ENCODE results near the gene KCNG1. TPM values are rescaled to one million over a fixed set of nuclear protein-coding genes. Genes with fewer than 3 reads are reported as not detected.
A peak's percentile ranks its signal among the peaks of the same experiment; 100 is the strongest.

The KCNG1 gene
- total and polyA plus RNA-seq, 7 donors, result 0.03 to 0.12 (median 0.03) TPM; not detected in 4

- H3K36me3 ChIP-seq (ENCODE audit: insufficient read depth in 1 of 2, low read depth in 1 of 2), result no peaks in the 10 kb centered on the region
- peaks cover 4% of the 10 kb centered on the region for H3K4me1 ChIP-seq
- no peaks in the 10 kb centered on the region for H3K9me3 ChIP-seq
- WGBS, 3 donors, result 59 to 70% (median 67%) methylated on average over 5 of the region's 5 CpGs
- H3K27me3 ChIP-seq (ENCODE audit: insufficient read depth in 3 of 3, low read length in 2 of 3), result peaks cover under 1 to 71% (median 30%) of the 10 kb centered on the region in 3 donors
- DNase-seq (no peak), ATAC-seq (no peak)
- no peak overlapping the region for H3K27ac ChIP-seq
- TF ChIP-seq, protein P1, sequence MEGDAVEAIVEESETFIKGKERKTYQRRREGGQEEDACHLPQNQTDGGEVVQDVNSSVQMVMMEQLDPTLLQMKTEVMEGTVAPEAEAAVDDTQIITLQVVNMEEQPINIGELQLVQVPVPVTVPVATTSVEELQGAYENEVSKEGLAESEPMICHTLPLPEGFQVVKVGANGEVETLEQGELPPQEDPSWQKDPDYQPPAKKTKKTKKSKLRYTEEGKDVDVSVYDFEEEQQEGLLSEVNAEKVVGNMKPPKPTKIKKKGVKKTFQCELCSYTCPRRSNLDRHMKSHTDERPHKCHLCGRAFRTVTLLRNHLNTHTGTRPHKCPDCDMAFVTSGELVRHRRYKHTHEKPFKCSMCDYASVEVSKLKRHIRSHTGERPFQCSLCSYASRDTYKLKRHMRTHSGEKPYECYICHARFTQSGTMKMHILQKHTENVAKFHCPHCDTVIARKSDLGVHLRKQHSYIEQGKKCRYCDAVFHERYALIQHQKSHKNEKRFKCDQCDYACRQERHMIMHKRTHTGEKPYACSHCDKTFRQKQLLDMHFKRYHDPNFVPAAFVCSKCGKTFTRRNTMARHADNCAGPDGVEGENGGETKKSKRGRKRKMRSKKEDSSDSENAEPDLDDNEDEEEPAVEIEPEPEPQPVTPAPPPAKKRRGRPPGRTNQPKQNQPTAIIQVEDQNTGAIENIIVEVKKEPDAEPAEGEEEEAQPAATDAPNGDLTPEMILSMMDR (IDR thresholded peaks at IDR 0.05), result no peak
- no peak overlapping the region for H3K4me3 ChIP-seq
- intact Hi-C loops (cut with DNase I), result no loop called here
Measured at GRCh38 chr20:51027035-51027795, 4.3 kb upstream of the KCNG1 start.

DNA sequence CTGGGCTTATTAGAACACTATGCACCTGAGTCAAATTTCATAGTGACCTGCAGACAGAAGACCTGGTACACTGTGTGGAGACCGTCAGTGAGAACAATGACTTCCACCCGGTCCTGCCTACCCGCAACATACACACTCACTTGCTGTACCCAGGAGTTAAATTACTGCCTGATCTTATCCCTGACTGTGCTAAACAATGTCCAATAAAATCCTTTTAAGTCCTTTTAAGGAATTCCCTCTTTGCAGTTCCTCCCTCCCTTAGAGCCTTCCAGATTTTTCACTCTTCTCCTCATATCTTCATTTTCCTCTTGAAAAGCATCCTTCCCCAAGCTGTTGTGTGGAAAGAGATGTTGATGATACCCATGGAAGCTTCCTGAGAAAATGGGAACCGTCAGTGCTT is 3.4 kb upstream of the KCNG1 start:
- no peak for ATAC-seq
- 42 to 47% (median 43%) methylated on average over 4 of the region's 4 CpGs for WGBS, 3 donors
- Histone ChIP-seq H3K27me3 (ENCODE audit: insufficient read depth in 3 of 3, low read length in 2 of 3) (peaks cover 5 to 75% (median 32%) of the 10 kb centered on the region in 3 donors), H3K9me3 (no peaks in the 10 kb centered on the region), H3K27ac (no peak overlapping the region), H3K4me3 (no peak overlapping the region), H3K4me1 (peaks cover 4% of the 10 kb centered on the region), H3K36me3 (ENCODE audit: insufficient read depth in 1 of 2, low read depth in 1 of 2) (no peaks in the 10 kb centered on the region)
- no peak for DNase-seq
- intact Hi-C loops (cut with DNase I), result no loop called here
- TF ChIP-seq, protein P1 (IDR thresholded peaks at IDR 0.05), result no peak

DNA sequence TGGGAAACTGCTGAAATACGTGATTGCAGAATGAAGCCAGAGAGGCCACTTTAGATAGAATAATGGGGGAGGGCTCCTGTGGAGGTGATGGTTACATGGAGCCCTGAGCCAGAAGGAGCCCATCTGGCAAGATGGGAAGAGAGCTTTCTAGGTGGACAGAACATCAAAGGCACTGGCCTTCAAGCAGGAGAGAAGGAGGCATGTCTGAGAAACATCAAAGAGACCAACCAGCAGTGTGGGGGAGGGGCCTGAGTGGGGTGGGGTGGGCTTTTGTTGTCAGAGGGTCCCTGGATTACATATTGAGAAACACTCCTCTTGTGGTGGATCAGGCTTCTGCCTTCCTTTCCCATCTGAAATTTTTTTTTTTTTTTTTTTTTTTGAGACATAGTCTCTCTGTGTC is 1.9 kb upstream of the KCNG1 start:
- WGBS, 3 donors, result 65 to 71% (median 69%) methylated on average over 1 of the region's 1 CpG
- TF ChIP-seq, protein P1 (IDR thresholded peaks at IDR 0.05), result no peak
- H3K27ac ChIP-seq, result no peak overlapping the region
- no peaks in the 10 kb centered on the region for H3K9me3 ChIP-seq
- ATAC-seq, result no peak
- peaks cover 4% of the 10 kb centered on the region for H3K4me1 ChIP-seq
- peaks cover 5 to 65% (median 35%) of the 10 kb centered on the region in 3 donors for H3K27me3 ChIP-seq (ENCODE audit: insufficient read depth in 3 of 3, low read length in 2 of 3)
- no peak for DNase-seq
- H3K36me3 ChIP-seq (ENCODE audit: insufficient read depth in 1 of 2, low read depth in 1 of 2), result no peaks in the 10 kb centered on the region
- intact Hi-C loops (cut with DNase I), result no loop called here
- H3K4me3 ChIP-seq, result no peak overlapping the region

GRCh38 chr20:51023617-51024155 is 779 bp upstream of the KCNG1 start:
- peaks cover 5 to 59% (median 35%) of the 10 kb centered on the region in 3 donors for H3K27me3 ChIP-seq (ENCODE audit: insufficient read depth in 3 of 3, low read length in 2 of 3)
- TF ChIP-seq, protein P1 (IDR thresholded peaks at IDR 0.05), result no peak
- peak overlapping the region; percentile 55 for H3K4me3 ChIP-seq
- WGBS, 3 donors, result 11 to 15% (median 14%) methylated on average over 30 of the region's 30 CpGs
- H3K36me3 ChIP-seq (ENCODE audit: insufficient read depth in 1 of 2, low read depth in 1 of 2), result no peaks in the 10 kb centered on the region
- no peak for DNase-seq
- intact Hi-C loops (cut with DNase I), result no loop called here
- H3K27ac ChIP-seq, result no peak overlapping the region
- H3K9me3 ChIP-seq, result no peaks in the 10 kb centered on the region
- ATAC-seq, result peak in 2 of 4 donors; percentile 15 to 24
- H3K4me1 ChIP-seq, result peaks cover 4% of the 10 kb centered on the region
